ENCODE measurements around the gene MEN1. TPM values are rescaled to one million over a fixed set of nuclear protein-coding genes. Genes with fewer than 3 reads are reported as not detected.
A peak's percentile ranks its signal among the peaks of the same experiment; 100 is the strongest.

MEN1 gene
- total and polyA plus RNA-seq, 12 donors = 15.3 to 50.6 (median 28.7) TPM

DNA sequence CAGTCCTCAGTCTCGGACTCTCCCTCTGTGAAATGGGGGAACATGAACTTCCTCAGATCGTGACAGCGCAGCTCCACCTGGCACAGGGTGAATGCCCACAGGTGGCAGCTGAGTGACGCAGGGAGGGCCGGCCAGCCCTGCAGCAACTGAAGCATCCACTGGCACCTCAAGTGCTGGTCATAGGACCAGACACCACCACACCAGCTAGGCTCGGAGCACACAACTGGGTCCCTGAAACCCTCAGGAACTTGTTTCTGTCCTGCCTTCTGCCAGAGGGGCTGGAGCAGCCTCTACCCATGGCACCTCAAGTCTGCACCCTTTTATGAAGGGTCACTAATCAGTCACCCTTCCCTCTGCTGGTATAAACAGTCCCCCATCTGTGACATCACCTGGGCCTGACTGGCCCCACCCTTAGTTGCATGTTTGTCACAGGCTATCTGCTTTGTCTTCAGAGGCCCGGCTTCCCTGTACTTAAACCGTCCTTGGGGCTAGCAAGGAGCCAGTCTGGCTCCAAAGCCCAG is 41.5 kb upstream of the MEN1 start:
- Histone ChIP-seq H3K27ac (no peak overlapping the region), H3K9me3 (replicated peaks in 1 of 3) (no peaks in the 10 kb centered on the region), H3K36me3 (replicated peaks in 1 of 2) (peaks cover 0 to 17% of the 10 kb centered on the region in 2 donors), H3K4me1 (replicated peaks in 1 of 2) (peaks cover 31 to 34% of the 10 kb centered on the region in 2 donors), H3K4me3 (no peak overlapping the region), H3K27me3 (no peaks in the 10 kb centered on the region)
- DNase-seq = no peak
- intact Hi-C loops (cut with DNase I) = no loop called here
- TF ChIP-seq, protein P1, sequence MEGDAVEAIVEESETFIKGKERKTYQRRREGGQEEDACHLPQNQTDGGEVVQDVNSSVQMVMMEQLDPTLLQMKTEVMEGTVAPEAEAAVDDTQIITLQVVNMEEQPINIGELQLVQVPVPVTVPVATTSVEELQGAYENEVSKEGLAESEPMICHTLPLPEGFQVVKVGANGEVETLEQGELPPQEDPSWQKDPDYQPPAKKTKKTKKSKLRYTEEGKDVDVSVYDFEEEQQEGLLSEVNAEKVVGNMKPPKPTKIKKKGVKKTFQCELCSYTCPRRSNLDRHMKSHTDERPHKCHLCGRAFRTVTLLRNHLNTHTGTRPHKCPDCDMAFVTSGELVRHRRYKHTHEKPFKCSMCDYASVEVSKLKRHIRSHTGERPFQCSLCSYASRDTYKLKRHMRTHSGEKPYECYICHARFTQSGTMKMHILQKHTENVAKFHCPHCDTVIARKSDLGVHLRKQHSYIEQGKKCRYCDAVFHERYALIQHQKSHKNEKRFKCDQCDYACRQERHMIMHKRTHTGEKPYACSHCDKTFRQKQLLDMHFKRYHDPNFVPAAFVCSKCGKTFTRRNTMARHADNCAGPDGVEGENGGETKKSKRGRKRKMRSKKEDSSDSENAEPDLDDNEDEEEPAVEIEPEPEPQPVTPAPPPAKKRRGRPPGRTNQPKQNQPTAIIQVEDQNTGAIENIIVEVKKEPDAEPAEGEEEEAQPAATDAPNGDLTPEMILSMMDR (IDR thresholded peaks at IDR 0.05) = no peak
- no peak for TF ChIP-seq POLR2A (IDR thresholded peaks at IDR 0.05)
- 83 to 89% (median 87%) methylated on average over 7 to 8 of the region's 8 CpGs for WGBS, 4 donors

DNA sequence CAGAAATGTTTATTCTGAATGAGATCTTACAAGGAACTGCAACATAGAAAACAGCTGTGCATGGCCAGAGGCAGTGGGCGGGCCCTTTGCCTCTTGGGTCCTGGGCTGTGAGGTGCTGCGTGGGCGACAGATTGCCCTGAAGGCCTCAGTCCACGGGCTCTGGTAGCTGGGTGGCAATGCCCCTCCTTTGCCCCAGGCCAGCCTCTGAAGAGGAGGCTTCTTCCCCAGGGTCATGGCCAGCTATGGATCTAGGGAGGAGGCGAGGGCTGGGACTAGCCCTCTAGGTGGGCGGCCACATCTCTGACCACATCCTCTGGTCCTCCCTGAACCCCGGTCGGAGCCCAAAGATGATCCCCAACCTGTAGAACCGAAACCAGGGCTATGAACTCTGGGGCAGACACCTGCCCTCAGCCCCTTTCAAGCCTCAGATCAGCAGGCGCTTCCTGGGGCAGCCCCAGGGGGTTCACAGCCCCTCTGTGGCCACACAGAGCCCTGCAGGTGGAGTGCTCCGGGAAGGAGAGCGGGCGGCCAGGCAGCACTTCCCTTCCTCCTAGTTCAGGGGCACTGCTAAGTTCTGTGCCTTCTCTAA is 40.7 kb upstream of the MEN1 start:
- Histone ChIP-seq H3K27ac (peak overlapping the region in 1 of 5 donors; percentile 0), H3K4me1 (replicated peaks in 1 of 2) (peaks cover 23 to 26% of the 10 kb centered on the region in 2 donors), H3K9me3 (replicated peaks in 1 of 3) (no peaks in the 10 kb centered on the region), H3K27me3 (no peaks in the 10 kb centered on the region), H3K36me3 (replicated peaks in 1 of 2) (peaks cover 0 to 17% of the 10 kb centered on the region in 2 donors), H3K4me3 (no peak overlapping the region)
- WGBS, 4 donors = 61 to 71% (median 64%) methylated on average over 5 to 13 of the region's 13 CpGs
- no peak for DNase-seq
- intact Hi-C loops (cut with DNase I) = no loop called here
- TF ChIP-seq, protein P1 (IDR thresholded peaks at IDR 0.05) = no peak
- TF ChIP-seq POLR2A (IDR thresholded peaks at IDR 0.05) = no peak

GRCh38 chr11:64849598-64850356 is 39.4 kb upstream of the MEN1 start:
- H3K27me3 ChIP-seq = no peaks in the 10 kb centered on the region
- H3K36me3 ChIP-seq (replicated peaks in 1 of 2) = peaks cover 0 to 17% of the 10 kb centered on the region in 2 donors
- 81 to 87% (median 86%) methylated on average over 14 to 19 of the region's 19 CpGs for WGBS, 4 donors
- H3K4me1 ChIP-seq (replicated peaks in 1 of 2) = peaks cover 13 to 14% of the 10 kb centered on the region in 2 donors
- no peak for DNase-seq
- H3K27ac ChIP-seq = peak overlapping the region in 1 of 5 donors; percentile 10
- TF ChIP-seq, protein P1 (IDR thresholded peaks at IDR 0.05) = no peak
- no peak for TF ChIP-seq POLR2A (IDR thresholded peaks at IDR 0.05)
- no peaks in the 10 kb centered on the region for H3K9me3 ChIP-seq (replicated peaks in 1 of 3)
- H3K4me3 ChIP-seq = no peak overlapping the region
- intact Hi-C loops (cut with DNase I) = loop anchor here (5.0 to 10.0 kb wide), 3 partner anchors 43 to 165 kb away; partner anchors contain the start of genes ARL2 (in 1 of the 2) and BATF2 (in 1 of the 2)

All from adrenal gland (tissue), 12 donors.